Testis (tissue), 2 donors: Measurements from ENCODE around the gene COA6.

ENCODE experiments used
- CTCF ChIP-seq, 3 experiments: fragments of 450-650 bp in 2 of 3; fragments of 200-600 bp in 1 of 3; sonication (generic) in 1 of 3; IDR thresholded peaks; one replicate each; pipeline ENCODE4 v1.5.1; 2016 to 2019; ENCODE audit warnings: antibody characterized with exemption in 3 of 3, mild to moderate bottlenecking in 2 of 3, moderate library complexity in 1 of 3
- POLR2A ChIP-seq: fragments of 450-650 bp; IDR thresholded peaks from one replicate; pipeline ENCODE4 v1.6.1; 2017; ENCODE audit warnings: antibody characterized with exemption, mild to moderate bottlenecking, moderate library complexity

- TF ChIP-seq CTCF (IDR thresholded peaks at IDR 0.05) (no peak), POLR2A (no peak)
Observed at GRCh38 chr1:234398849-234399381, 25.7 kb downstream of the COA6 start.
